ENCODE data around the gene BMP8A. TPM values are rescaled to one million over a fixed set of nuclear protein-coding genes. Genes with fewer than 3 reads are reported as not detected.
A peak's percentile ranks its signal among the peaks of the same experiment; 100 is the strongest.

The BMP8A gene
- total and polyA plus RNA-seq, 9 of the 15 experiments (the other 6 are each of a cell fraction or from before 2014, with no cell fraction given): 0.05 to 0.31 TPM; not detected in 7

GRCh38 chr1:39478126-39478915, 13.1 kb upstream of the BMP8A start:
- 95% methylated on average over 5 of the region's 5 CpGs for WGBS (ENCODE audit: insufficient coverage, low coverage, missing lambda C conversion rate)
- Histone ChIP-seq H3K4me3 (no peak overlapping the region), H3K9me1 (ENCODE audit: control insufficient read depth, insufficient read depth, low read length) (no peaks in the 10 kb centered on the region), H3K4me2 (ENCODE audit: insufficient read depth, low read length) (no peak overlapping the region), H3K4me1 (replicated peaks in 1 of 2; ENCODE audit: control insufficient read depth in 2 of 2, insufficient read depth in 2 of 2, low read length in 2 of 2) (no peaks in the 10 kb centered on the region), H3K9ac (ENCODE audit: insufficient read depth in 1 of 2, low read depth in 2 of 2, low read length in 2 of 2) (no peak overlapping the region), H3K79me2 (ENCODE audit: control insufficient read depth, insufficient read depth, low read length) (no peaks in the 10 kb centered on the region), H2AFZ (ENCODE audit: low read depth, low read length) (no peak overlapping the region), H4K20me1 (replicated peaks; ENCODE audit: control insufficient read depth, insufficient read depth, low read length) (no peaks in the 10 kb centered on the region), H3K36me3 (ENCODE audit: control insufficient read depth, insufficient read depth, low read length) (peaks cover 51% of the 10 kb centered on the region), H3K27ac (ENCODE audit: extremely low read depth, low read depth, low read length) (no peak overlapping the region), H3K27me3 (ENCODE audit: control insufficient read depth in 2 of 2, insufficient read depth in 2 of 2, low read length in 2 of 2) (no peaks in the 10 kb centered on the region), H3K9me3 (replicated peaks; ENCODE audit: control insufficient read depth, insufficient read depth, low read depth, low read length) (no peaks in the 10 kb centered on the region)
- in situ Hi-C loops (cut with MboI): no loop called here
- TF ChIP-seq RBFOX2 (IDR thresholded peaks at IDR 0.05; ENCODE audit: low read depth, low read length) (no peak), TSHZ1 (CRISPR knock-in tag; IDR thresholded peaks at IDR 0.05) (no peak), EP300 (IDR thresholded peaks at IDR 0.05; ENCODE audit: low read length) (no peak), BRCA1 (IDR thresholded peaks at IDR 0.05) (no peak), BRCA1 (CRISPR knock-in tag; IDR thresholded peaks at IDR 0.05) (no peak), RBM22 (IDR thresholded peaks at IDR 0.05; ENCODE audit: low read depth, low read length, poor library complexity, severe bottlenecking) (peak; percentile 14), MYNN (IDR thresholded peaks at IDR 0.05) (no peak), MYNN (CRISPR knock-in tag; IDR thresholded peaks at IDR 0.05) (no peak)
- no TSS peak for BruUV-seq (replicated peaks)
- ATAC-seq (no peak), DNase-seq (ENCODE audit: extremely low read depth in 1 of 4, low spot score in 3 of 4) (no peak), FAIRE-seq (no peak)
- intact Hi-C loops (cut with micrococcal nuclease): no loop called here
- ChIA-PET CTCF (ENCODE audit: low intra/inter-chr PET ratio) (interaction anchor here (0.6 kb wide), 1 partner anchor 1459 kb away, joined by 5 read pairs; no protein-coding TSS in a partner anchor), POLR2A (interaction anchor here (1.4 kb wide), 1 partner anchor 35 kb away, joined by 3 read pairs; no protein-coding TSS in a partner anchor)

All from K562 (cell line).